AG04450 (cell line): Measurements from ENCODE around the gene COL4A4. TPM values are rescaled to one million over a fixed set of nuclear protein-coding genes. Genes with fewer than 3 reads are reported as not detected.

ENCODE experiments used
- CTCF ChIA-PET: fragments of 300-600, 350-600 bp; formaldehyde crosslinking; extraction: SDS; loops from one replicate; lab custom pipeline; 2022; ENCODE audit warnings: antibody characterized with exemption, inconsistent platforms; lab: Charles Lee
- POLR2A ChIA-PET: fragments of 350-600 bp; formaldehyde crosslinking; extraction: SDS; loops from one replicate; lab custom pipeline; 2021; ENCODE audit warnings: antibody characterized with exemption, inconsistent platforms; lab: Yijun Ruan, JAX
- DNase-seq: peaks from one replicate; pipeline ENCODE4 v3.0.0-alpha.2; 2011; ENCODE audit warnings: low read depth, low spot score
- H3K27ac ChIP-seq: one replicate; pipeline ENCODE4 v1.5.1; 2012; ENCODE audit warnings: low read depth, low read length, control low read depth
- H3K27me3 ChIP-seq: one replicate; pipeline ENCODE4 v1.6.0; 2012; ENCODE audit warnings: low read length; ENCODE audit not compliant: control insufficient read depth, insufficient read depth
- H3K4me3 ChIP-seq: 2 replicates; pipeline ENCODE4 v1.5.1; 2011; ENCODE audit warnings: mild to moderate bottlenecking, low read depth, low read length, control low read depth
- H3K9me3 ChIP-seq: 2 replicates; pipeline ENCODE4 v1.5.1; 2012; ENCODE audit warnings: low read length; ENCODE audit not compliant: control insufficient read depth, insufficient read depth
- CTCF ChIP-seq: IDR thresholded peaks from 2 replicates; pipeline ENCODE4 v1.5.1; 2011; ENCODE audit warnings: low read depth, low read length, control low read depth, inconsistent platforms
- polyA minus RNA-seq: library from RNA; depleted of rRNA, polyadenylated mRNA; stranded (reverse); fragments of >200 nt; gene quantifications from 2 replicates; pipeline ENCODE4 v1.2.3, GENCODE V29; 2011; rRNA and poly(A)+ RNA removed
- polyA plus RNA-seq: library from polyadenylated mRNA; depleted of rRNA; stranded (reverse); fragments of >200 nt; gene quantifications from 2 replicates; pipeline ENCODE4 v1.2.3, GENCODE V29; 2011; rRNA removed

COL4A4 gene
- polyA plus RNA-seq, result 0.05 and 0.06 TPM in 2 replicates
- under 0.01 and 0.04 TPM in 2 replicates for polyA minus RNA-seq

- ChIA-PET POLR2A (no interaction called here), CTCF (no interaction called here)
- no peak within 1 kb of the TSS for H3K27ac ChIP-seq
- H3K9me3 ChIP-seq, result no peaks in the 10 kb centered on the region
- no peak for DNase-seq
- TF ChIP-seq CTCF, result no peak
- H3K4me3 ChIP-seq, result peak within 1 kb of the TSS; percentile 25
- H3K27me3 ChIP-seq, result peaks cover 28% of the 10 kb centered on the region
Measured at GRCh38 chr2:227163998-227164762, at the start of gene COL4A4, which contains the start of gene COL4A3. COL4A4 (minus strand) TSS chr2:227164205; CDS start chr2:227147483, 16,722 bp downstream. COL4A3 (plus strand) TSS chr2:227164624; CDS start chr2:227164727, 103 bp downstream.

- Histone ChIP-seq H3K4me3 (no peak overlapping the region), H3K27ac (no peak overlapping the region), H3K27me3 (no peaks in the 10 kb centered on the region), H3K9me3 (no peaks in the 10 kb centered on the region)
- CTCF ChIA-PET, result interaction anchor here (1.1 kb wide), 1 partner anchor 31 kb away, joined by 3 read pairs; no protein-coding TSS in a partner anchor
- POLR2A ChIA-PET, result no interaction called here
- TF ChIP-seq CTCF, result no peak
- DNase-seq, result no peak
Measured at GRCh38 chr2:227207573-227207972, 43.6 kb upstream of the COL4A4 start.

- no peaks in the 10 kb centered on the region for H3K9me3 ChIP-seq
- CTCF ChIA-PET, result no interaction called here
- H3K4me3 ChIP-seq, result no peak overlapping the region
- H3K27ac ChIP-seq, result no peak overlapping the region
- TF ChIP-seq CTCF, result no peak
- DNase-seq, result no peak
- no peaks in the 10 kb centered on the region for H3K27me3 ChIP-seq
- POLR2A ChIA-PET, result no interaction called here
Measured at GRCh38 chr2:227206406-227206805, 42.4 kb upstream of the COL4A4 start.

GRCh38 chr2:227205701-227206100, 41.7 kb upstream of the COL4A4 start:
- CTCF ChIA-PET, result interaction anchor here (0.6 to 2.2 kb wide), 3 partner anchors 33 to 560 kb away, joined by 3 to 17 read pairs (median 4); no protein-coding TSS in a partner anchor
- Histone ChIP-seq H3K9me3 (no peaks in the 10 kb centered on the region), H3K27ac (no peak overlapping the region), H3K27me3 (no peaks in the 10 kb centered on the region), H3K4me3 (no peak overlapping the region)
- no peak for TF ChIP-seq CTCF
- DNase-seq, result no peak
- POLR2A ChIA-PET, result no interaction called here

GRCh38 chr2:227204452-227204851, 40.4 kb upstream of the COL4A4 start:
- ChIA-PET CTCF (interaction anchor here (2.2 kb wide), 1 partner anchor 34 kb away, joined by 17 read pairs; no protein-coding TSS in a partner anchor), POLR2A (no interaction called here)
- no peak for DNase-seq
- Histone ChIP-seq H3K27me3 (peaks cover 3% of the 10 kb centered on the region), H3K9me3 (no peaks in the 10 kb centered on the region), H3K4me3 (no peak overlapping the region), H3K27ac (no peak overlapping the region)
- no peak for TF ChIP-seq CTCF
